ENCODE measurements around the gene FCAMR.
"Not testable (repeated sequence)": the region's sequence is repeated elsewhere in the genome, so short reads cannot be mapped to it uniquely, and the experiment has no call there.

FCAMR gene

GRCh38 chr1:206924592-206925105, 45.6 kb downstream of the FCAMR start:
- no peak overlapping the region for H3K4me3 ChIP-seq (ENCODE audit: low read depth, low read length)
- TF ChIP-seq, protein P1, sequence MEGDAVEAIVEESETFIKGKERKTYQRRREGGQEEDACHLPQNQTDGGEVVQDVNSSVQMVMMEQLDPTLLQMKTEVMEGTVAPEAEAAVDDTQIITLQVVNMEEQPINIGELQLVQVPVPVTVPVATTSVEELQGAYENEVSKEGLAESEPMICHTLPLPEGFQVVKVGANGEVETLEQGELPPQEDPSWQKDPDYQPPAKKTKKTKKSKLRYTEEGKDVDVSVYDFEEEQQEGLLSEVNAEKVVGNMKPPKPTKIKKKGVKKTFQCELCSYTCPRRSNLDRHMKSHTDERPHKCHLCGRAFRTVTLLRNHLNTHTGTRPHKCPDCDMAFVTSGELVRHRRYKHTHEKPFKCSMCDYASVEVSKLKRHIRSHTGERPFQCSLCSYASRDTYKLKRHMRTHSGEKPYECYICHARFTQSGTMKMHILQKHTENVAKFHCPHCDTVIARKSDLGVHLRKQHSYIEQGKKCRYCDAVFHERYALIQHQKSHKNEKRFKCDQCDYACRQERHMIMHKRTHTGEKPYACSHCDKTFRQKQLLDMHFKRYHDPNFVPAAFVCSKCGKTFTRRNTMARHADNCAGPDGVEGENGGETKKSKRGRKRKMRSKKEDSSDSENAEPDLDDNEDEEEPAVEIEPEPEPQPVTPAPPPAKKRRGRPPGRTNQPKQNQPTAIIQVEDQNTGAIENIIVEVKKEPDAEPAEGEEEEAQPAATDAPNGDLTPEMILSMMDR (IDR thresholded peaks at IDR 0.05; ENCODE audit: low read depth, low read length) = no peak

GRCh38 chr1:206923961-206924557, 46.2 kb downstream of the FCAMR start:
- not testable (repeated sequence) for H3K4me3 ChIP-seq (ENCODE audit: low read depth, low read length)

GRCh38 chr1:206923009-206923960, 47.0 kb downstream of the FCAMR start:
- no peak overlapping the region for H3K4me3 ChIP-seq (ENCODE audit: low read depth, low read length)
- TF ChIP-seq, protein P1 (IDR thresholded peaks at IDR 0.05; ENCODE audit: low read depth, low read length) = no peak

DNA sequence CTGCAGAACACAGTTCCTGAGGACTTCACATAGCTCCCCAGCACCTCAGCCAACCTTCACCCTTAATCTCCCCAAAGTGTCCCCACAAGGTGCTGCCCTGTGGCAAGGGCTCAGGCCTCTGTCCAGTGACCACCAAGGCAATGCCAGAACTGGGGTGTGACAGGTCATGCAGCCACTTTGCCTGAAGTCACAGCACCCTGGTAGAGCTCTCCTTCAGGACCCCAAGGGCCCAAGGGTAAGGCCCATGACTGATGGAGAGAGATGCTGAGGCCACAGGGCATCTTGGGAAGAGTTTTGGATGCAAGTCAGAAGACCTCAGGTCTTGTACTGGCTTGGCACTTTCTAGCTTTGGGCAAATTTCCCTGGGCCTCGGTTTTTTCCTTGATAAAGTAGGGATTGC, 47.7 kb downstream of the FCAMR start:
- H3K4me3 ChIP-seq (ENCODE audit: low read depth, low read length) = no peak overlapping the region
- TF ChIP-seq, protein P1 (IDR thresholded peaks at IDR 0.05; ENCODE audit: low read depth, low read length) = no peak

DNA sequence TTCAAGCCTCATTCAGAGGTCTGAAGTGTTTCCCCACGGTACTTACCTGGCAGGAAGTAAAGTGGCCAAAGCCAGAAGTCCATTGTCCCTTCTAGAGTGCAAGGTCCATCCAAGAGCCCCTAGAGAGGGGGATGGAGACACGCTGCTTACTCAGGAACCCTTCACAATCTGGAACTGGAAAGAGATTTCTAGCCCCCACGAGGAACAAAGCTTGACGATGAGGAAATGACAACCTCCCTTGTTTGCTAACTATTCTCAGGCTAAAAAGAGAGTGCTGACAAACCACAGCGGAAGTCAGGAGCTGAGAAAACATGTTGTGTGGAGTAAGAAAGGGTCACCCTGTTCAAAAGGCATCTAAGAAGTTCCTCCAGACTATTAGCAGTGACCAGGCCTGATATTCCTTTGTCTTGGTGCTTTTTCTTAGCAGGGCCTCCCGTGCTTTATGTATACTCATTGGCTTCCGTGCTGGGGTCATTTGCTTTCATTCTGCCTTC, 48.4 kb downstream of the FCAMR start, which contains the start of gene FCMR:
Gene FCMR (minus strand): TSS at position 170 of the 494 bp plus-strand sequence. CDS start 87 bp downstream, at position 83.
- H3K4me3 ChIP-seq (ENCODE audit: low read depth, low read length) = no peak within 1 kb of the TSS
- TF ChIP-seq, protein P1 (IDR thresholded peaks at IDR 0.05; ENCODE audit: low read depth, low read length) = no peak

DNA sequence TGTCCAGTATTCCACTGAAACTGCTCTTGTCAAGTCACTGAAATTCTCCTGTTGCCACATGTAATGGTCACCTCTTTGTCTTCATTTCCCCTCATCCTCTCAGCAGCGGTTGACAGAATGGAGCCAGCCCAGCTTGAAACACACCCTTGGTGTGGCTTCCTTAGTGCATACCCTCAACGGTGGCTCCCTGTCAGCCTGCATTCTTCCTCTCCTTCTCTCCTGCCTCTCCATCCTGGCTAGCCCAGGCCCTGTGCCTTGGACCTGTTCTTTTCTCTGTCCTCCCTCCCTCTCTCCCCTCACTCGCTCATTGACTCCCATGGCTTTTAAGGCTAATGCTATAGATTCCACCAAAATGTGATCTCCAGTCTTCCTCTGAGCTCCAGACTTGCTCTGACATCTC, 52.2 kb downstream of the FCAMR start:
- H3K4me3 ChIP-seq (ENCODE audit: low read depth, low read length) = no peak overlapping the region
- TF ChIP-seq, protein P1 (IDR thresholded peaks at IDR 0.05; ENCODE audit: low read depth, low read length) = no peak

DNA sequence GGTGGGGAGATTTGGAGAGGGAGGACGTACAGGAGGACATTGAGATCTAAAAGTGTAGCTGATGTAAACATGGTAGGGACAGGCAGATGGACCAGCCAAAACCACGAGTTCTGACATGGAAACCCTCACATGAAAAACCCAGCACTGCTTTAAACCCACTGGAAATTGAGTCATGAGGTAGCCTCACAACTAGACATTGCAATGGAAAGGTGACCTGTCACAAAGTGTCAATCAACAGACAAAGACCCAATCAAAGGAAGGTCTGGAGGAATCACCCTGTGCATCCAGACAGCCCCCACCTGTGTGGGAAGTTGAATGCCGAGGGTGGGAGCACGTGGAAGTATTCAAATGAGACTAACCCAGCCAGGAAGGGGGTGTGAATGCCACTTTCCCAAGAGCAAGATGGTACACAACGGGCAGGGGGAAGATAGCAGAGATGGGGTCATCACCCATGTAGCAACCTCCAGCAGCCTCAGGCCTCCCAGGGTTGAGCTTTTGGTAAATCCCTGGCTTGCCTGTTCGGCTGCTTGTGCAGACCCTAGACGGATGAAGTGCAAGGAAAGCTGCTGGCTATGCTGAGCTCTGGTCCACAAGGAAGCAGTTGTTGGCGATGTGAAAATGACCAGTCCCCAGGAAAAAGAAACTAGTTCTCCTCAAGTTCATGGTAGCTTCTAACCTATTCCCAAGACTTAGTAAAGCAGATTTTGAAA, 54.1 kb downstream of the FCAMR start:
- TF ChIP-seq, protein P1 (IDR thresholded peaks at IDR 0.05; ENCODE audit: low read depth, low read length) = no peak
- H3K4me3 ChIP-seq (ENCODE audit: low read depth, low read length) = no peak overlapping the region

Data from WI38 (cell line).